ENCODE measurements around the gene EIF4E2.

DNA sequence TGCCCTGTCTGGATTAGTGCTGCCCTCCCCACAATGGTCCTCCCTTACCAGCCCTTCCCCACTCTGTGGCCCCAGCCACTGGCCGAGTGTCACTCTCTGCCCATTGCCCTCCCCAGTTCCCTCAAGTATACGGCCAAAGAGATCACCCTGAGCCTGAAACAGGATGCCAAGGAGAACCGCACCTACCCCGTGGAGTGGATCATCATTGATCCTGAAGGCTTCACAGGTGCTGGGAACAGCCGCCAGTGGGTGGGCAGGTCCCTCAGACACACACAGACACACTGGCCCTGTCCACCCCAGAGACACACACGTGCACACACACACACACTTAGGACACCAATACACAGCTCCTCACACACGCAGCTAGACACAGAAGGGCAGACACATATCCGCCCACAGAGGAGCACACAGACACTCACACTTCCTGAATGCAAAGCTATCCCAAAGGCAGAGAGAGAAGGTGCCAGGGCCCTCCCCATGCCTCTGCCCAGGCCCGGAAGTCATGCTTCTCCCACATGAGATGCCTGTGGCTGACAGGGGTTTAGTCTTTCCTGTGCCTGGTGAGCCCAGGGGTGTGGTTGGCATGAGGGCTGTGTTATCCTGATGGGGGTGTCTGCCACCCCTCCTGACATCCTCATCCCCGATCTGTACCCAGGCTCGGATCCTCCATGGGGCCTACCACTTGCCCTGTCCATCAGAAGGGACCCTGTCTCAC, 21.6 kb upstream of the EIF4E2 start:
- no peak for TF ChIP-seq POLR2A (IDR thresholded peaks at IDR 0.05)
- TF ChIP-seq, protein P1, sequence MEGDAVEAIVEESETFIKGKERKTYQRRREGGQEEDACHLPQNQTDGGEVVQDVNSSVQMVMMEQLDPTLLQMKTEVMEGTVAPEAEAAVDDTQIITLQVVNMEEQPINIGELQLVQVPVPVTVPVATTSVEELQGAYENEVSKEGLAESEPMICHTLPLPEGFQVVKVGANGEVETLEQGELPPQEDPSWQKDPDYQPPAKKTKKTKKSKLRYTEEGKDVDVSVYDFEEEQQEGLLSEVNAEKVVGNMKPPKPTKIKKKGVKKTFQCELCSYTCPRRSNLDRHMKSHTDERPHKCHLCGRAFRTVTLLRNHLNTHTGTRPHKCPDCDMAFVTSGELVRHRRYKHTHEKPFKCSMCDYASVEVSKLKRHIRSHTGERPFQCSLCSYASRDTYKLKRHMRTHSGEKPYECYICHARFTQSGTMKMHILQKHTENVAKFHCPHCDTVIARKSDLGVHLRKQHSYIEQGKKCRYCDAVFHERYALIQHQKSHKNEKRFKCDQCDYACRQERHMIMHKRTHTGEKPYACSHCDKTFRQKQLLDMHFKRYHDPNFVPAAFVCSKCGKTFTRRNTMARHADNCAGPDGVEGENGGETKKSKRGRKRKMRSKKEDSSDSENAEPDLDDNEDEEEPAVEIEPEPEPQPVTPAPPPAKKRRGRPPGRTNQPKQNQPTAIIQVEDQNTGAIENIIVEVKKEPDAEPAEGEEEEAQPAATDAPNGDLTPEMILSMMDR (IDR thresholded peaks at IDR 0.05): no peak

All from stomach (tissue), 4 donors.